GM21825 (cell line): ENCODE measurements around the gene C16orf86.

Source experiments
- ATAC-seq: cut with Tn5 transposase; IDR thresholded peaks from one replicate; pipeline ENCODE4 v1.9.1; 2021; ENCODE audit warnings: mild to moderate bottlenecking, moderate library complexity; ENCODE audit not compliant: unreplicated experiment

Gene C16orf86

GRCh38 chr16:67665598-67665997 is 1.0 kb upstream of the C16orf86 start:
- no peak for ATAC-seq

DNA sequence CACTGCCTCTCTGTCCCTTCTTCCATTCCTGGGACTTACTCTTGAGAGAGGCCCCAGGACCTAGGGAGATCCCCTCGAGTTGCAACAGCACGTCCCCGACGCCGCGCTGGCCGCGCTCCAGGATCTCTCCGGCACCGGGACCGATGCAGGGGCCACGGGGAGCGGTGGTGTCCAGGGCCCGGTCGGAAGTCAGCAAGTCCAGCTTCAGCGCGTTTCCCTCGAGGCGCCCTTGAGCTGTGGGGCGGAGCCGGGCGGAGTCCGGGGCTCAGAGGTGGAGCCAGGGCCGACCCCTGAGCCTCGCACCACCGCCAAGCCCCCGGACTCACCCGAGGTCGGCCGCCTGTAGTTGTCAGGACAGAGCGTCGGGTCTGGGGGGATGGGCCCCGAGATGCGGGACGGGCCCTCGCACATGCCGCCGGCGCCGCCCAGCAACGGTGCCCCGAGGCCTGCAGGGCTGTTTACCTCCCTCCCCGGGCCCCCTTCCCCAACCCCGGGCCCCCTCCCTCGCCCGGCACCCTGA is 522 bp upstream of the C16orf86 start:
- no peak for ATAC-seq

- no peak for ATAC-seq
These were observed 821 bp downstream of the C16orf86 start for GRCh38 chr16:67667453-67667816.

DNA sequence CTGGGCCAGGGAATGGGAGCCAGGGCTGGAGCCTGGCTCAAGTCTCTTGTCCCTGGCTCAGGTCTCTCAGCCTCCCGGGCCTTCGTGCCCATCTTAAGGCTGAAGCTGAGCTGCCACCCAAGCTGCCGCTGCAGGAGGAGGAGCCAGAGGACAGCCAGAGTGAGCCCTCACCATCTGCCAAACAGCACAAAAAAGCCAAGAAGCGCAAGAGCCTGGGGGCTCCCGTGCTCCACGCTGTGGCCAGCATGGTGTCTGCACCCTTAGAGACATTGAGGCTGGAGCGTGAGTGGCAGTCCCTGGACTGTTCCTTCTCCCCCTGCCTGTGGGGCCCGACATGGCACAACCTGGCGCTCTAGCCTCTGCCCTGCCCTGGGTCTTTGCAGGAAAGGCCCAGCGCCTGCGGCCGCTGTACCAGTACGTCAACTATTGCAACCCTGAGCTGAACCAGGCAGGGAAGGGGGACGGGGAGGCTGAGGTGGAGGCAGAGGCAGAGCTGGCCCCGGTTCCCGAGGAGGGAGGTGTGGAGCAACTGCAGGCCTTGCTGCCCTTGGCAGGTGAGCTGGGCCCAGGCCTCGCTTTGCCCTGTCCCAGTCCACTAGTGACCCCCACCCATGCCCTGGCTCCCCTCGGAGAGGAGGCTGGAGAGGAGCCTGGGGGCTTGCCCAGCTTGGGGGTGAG is 1.3 kb downstream of the C16orf86 start:
- peak; percentile 64 for ATAC-seq

- no peak for ATAC-seq
These were observed 2.0 kb downstream of the C16orf86 start for GRCh38 chr16:67668495-67669157.

DNA sequence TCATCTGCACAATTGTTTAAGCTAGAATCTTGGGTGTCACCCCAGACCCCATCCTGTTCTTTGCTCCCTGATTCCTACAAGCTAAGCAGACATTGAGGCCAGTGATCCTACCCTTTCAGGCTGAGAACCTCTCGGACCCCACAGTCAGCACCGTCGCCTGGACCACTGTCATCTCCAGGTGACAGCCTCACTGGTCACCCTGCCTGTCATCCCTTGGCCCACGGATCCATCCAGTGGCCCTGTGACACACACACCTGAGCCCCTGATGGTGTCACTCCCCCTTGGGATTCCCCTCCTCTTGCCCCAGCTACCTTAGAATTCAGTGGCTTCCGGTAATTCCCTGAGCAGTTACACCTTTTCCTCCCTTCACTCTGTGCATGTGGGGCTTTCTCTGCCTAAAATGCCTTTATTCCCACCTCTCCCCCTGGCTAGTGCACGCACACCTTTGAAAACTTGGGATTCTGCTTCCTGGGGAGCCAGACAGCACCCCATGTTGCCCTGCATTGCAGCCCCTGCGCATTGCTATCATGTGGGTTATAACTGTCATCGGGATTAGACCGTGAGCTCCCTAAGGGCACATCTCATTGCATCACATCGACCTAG is 3.0 kb downstream of the C16orf86 start:
- ATAC-seq = no peak

GRCh38 chr16:67672306-67672705 is 5.7 kb downstream of the C16orf86 start:
- ATAC-seq = no peak

DNA sequence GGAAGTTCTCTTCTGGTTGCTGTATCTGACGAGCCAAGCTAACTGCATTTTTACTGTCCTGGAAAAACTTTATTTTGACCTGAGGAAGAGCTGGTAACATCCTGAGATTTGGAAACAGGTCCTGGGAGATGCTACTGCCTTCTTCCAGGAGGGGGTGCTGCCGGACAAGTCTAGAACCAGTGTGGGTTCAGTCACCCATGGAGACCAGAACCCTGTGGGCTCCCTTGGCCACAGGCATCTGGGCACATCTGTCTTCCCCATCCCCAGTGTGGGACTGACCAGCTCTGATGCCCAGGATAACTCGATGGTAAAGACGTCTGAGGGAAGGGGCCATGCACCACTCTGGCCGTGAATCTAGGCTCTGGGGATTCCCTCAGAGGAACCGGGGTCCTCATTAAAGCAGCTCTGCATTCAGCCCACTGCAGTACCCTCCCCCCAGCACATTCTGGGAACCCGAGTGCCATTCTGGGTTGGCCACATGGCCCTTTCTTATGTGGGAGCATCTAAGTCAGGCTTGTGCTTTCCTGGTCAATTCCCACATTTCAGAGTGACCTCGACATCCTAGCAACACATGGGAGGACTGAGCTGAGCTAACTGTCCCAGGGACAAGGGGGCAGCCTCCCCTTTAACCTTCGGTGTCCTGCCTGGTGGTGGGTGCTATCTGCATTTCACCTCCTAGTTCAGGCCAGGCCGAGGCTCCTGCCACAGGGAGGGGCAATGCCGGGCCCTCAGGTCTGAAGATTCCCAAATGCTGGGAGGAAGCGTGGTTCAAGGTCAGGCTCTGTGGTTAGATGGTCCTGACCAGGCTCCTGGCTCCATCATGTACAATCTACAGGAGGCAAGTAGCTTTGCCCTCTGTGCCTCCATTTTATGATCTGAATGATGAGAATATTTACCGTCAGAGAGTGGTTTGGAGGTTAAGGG is 6.4 kb downstream of the C16orf86 start:
- ATAC-seq = no peak

DNA sequence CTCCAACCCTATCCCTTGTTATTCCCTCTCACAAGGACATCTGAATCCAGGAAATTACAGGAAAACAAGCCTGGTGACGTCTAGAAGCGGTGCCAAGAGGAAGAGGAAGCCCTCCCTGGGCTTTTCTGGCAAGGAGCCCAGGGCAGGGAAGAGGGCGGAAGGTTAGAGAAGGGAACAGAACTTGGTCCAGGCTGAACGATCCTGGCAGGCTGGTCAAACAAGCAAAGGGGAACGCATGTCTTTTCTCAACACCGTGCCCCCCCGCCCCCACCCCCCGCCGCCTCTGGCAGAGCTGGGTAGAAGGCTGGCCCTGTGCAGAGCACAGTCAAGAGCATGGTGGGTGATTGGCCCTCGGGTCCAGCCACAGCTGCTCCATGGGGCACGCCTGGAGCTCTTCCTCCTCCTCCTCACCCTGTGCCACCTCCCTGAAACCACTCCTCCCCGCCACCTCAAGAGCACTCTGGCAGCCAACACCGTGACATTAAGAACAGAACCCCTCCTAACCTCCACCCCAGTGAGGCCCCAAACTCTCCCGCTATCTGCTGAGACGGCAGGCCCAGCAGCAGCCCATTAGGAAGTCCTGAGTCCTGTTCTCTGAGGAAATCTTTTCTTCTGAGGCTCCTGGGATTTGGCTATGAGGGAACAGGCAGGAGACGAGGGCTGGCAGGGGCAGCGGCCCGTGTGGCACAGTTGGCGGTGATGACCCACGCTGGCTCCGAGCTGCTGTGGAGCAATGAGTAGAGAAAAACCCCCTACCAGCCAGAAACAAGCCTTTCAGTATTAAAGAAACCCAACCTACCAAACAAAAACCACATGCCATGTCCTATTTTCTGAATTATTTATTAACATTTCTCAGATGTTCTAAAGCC is 7.3 kb downstream of the C16orf86 start:
- no peak for ATAC-seq

DNA sequence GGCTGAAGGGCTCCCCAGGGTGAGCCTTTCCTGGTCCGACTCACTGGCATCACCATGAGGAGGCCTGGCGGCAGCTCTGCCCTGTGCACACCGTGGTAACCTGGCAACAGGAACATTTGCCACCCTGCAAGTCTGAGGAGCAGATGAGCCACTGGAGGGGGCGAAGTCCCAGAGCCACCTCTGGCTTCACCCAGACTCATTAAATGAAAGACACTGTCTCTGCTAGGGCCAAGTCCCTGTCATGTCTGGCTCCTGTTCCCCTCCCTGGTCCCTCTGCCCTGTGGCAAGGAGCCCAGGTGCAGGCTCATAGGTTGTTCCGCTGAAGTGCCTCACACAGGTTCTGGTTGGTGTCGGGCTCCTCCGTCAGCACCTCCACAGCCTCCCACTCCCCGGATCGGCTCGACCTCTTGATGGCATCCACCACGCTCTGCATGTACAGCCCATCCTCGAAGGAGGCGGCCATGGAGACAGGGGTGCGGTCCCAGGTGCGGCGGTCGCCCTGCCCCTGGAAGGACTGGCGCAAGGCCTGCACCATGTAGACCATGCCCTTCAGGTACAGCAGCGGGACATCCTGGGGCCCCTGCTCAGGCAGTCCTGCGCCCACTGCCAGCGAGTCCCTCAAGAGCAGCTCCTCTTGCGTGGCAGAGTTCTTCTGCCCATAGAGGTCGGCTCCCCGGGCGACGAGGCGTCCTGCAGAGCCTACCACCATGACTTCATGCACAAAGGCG is 8.4 kb downstream of the C16orf86 start:
- ATAC-seq = no peak

GRCh38 chr16:67675579-67675935 is 8.9 kb downstream of the C16orf86 start:
- no peak for ATAC-seq

DNA sequence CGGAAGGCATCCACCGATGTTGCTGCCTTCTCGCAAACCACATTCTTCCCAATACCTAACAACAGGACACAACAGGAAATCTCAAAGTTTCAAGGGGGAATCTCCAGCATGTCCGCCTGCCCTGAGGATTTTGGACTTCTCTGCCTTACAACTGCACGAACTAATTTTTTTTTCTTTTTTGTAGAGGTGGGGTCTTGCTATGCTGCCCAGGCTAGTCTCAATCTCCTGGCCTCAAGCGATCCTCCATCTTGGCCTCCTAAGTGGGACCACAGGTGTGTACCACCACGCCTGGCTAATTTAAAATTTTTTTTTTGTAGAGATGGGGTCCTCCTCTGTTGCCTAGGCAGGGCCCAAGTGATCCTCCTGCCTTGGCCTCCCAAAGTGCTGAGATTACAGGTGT is 9.4 kb downstream of the C16orf86 start:
- ATAC-seq = no peak

DNA sequence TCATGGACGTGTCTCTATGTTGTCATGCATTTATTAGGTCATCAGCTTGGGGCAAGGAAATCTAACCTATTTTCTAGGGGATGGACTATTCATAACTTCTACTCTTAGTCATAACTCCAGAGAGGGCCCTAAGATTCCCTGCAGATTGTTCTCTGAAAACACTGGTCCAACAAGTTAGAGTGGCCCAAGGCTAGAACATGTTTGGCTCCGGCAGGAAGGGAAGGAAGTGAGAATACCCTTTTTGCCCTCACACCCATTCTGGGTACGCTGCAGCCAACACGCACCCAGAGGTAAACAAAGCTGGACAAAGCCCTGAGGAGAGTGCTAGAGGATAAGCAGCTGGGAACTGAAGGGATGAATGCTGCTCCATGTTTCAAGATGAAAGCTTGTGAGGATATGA is 9.9 kb downstream of the C16orf86 start:
- no peak for ATAC-seq

DNA sequence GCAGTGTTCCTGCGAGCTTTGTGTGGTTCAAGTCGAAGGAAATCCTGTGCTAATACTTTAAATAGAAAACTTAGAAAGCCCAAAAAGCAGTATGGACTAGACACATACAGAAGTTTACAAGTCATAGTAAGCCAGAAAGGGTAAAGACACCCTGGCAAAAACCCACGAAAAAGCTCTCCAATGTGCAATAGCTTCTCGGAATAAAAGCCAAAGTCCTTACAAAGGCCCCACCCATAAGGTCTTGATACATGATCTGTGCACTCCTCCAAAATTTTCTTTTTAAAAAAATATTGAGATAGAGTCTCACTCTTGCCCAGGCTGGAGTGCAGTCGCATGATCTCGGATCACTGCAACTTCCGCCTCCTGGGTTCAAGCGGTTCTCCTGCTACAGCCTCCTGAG is 10.3 kb downstream of the C16orf86 start:
- no peak for ATAC-seq

- ATAC-seq = no peak
These were observed 11.1 kb downstream of the C16orf86 start for GRCh38 chr16:67677712-67678111.

- no peak for ATAC-seq
These were observed 11.9 kb downstream of the C16orf86 start for GRCh38 chr16:67678354-67679023.

GRCh38 chr16:67679935-67680897 is 13.6 kb downstream of the C16orf86 start:
- no peak for ATAC-seq

GRCh38 chr16:67683767-67684166 is 17.2 kb downstream of the C16orf86 start:
- ATAC-seq = no peak
